Smooth muscle cell (in vitro differentiated cells): ENCODE results near the gene ATG14. TPM values are rescaled to one million over a fixed set of nuclear protein-coding genes. Genes with fewer than 3 reads are reported as not detected.

ENCODE experiments used
- DNase-seq: peaks from one replicate; lab custom pipeline; 2025; ENCODE audit not compliant: unreplicated experiment; lab: John Stamatoyannopoulos, UW
- H2AFZ ChIP-seq: fragments of 200-600 bp; sonication (generic); 2 replicates; pipeline ENCODE4 v1.6.0; 2016; ENCODE audit warnings: antibody characterized with exemption, low read depth, mild to moderate bottlenecking
- H3F3A ChIP-seq: fragments of 200-600 bp; sonication (generic); 2 replicates; pipeline ENCODE4 v1.6.0; 2017; ENCODE audit warnings: antibody characterized with exemption, low read depth
- H3K27ac ChIP-seq: fragments of 200-600 bp; sonication (generic); 2 replicates; pipeline ENCODE4 v1.5.1; 2016; ENCODE audit warnings: low read depth, mild to moderate bottlenecking
- H3K27me3 ChIP-seq: fragments of 200-600 bp; sonication (generic); 2 replicates; pipeline ENCODE4 v1.6.1; 2016; ENCODE audit warnings: low read depth, mild to moderate bottlenecking
- H3K36me3 ChIP-seq: fragments of 200-600 bp; sonication (generic); 2 replicates; pipeline ENCODE4 v1.5.1; 2016; ENCODE audit warnings: low read depth
- H3K4me1 ChIP-seq: fragments of 200-600 bp; sonication (generic); 2 replicates; pipeline ENCODE4 v1.5.1; 2016; ENCODE audit warnings: low read depth
- H3K4me2 ChIP-seq: fragments of 200-600 bp; sonication (generic); 2 replicates; pipeline ENCODE4 v1.6.0; 2016; ENCODE audit warnings: mild to moderate bottlenecking
- H3K4me3 ChIP-seq: fragments of 200-600 bp; sonication (generic); 2 replicates; pipeline ENCODE4 v1.5.1; 2016; ENCODE audit warnings: mild to moderate bottlenecking
- H3K79me2 ChIP-seq: fragments of 200-600 bp; sonication (generic); 2 replicates; pipeline ENCODE4 v1.6.0; 2016; ENCODE audit warnings: low read depth, mild to moderate bottlenecking
- H3K9ac ChIP-seq: fragments of 200-600 bp; sonication (generic); 2 replicates; pipeline ENCODE4 v1.6.0; 2016; ENCODE audit warnings: low read depth
- H3K9me3 ChIP-seq: fragments of 200-600 bp; sonication (generic); replicated peaks from 2 replicates; pipeline ENCODE4 v1.5.1; 2016; ENCODE audit warnings: low read depth
- H4K20me1 ChIP-seq: fragments of 200-600 bp; sonication (generic); 2 replicates; pipeline ENCODE4 v1.6.0; 2016; ENCODE audit warnings: low read depth
- CTCF ChIP-seq: fragments of 200-600 bp; sonication (generic); IDR thresholded peaks from 2 replicates; pipeline ENCODE4 v1.5.1; 2017; ENCODE audit warnings: borderline replicate concordance, mild to moderate bottlenecking, antibody characterized with exemption; ENCODE audit not compliant: insufficient read depth, poor library complexity, severe bottlenecking
- WGBS: methylation state at CpG from one replicate; pipeline ENCODE4 v1.1.7; 2016; ENCODE audit warnings: low lambda C conversion rate; 5-methylcytosine and 5-hydroxymethylcytosine counted together
- polyA plus RNA-seq: library from polyadenylated mRNA; unstranded; fragments of >200 nt; fragmentation: Nextera tagmentation; extraction: Ambion mirVana; gene quantifications from 2 replicates; pipeline ENCODE4 v1.2.1, GENCODE V29; 2016
- total RNA-seq: library from RNA; depleted of rRNA; stranded (reverse); fragments of >200 nt; gene quantifications from 2 replicates; pipeline ENCODE4 v1.2.3, GENCODE V29; 2014

The ATG14 gene
- total and polyA plus RNA-seq, 2 experiments from 2014 or later = 3.2 to 11.6 TPM

DNA sequence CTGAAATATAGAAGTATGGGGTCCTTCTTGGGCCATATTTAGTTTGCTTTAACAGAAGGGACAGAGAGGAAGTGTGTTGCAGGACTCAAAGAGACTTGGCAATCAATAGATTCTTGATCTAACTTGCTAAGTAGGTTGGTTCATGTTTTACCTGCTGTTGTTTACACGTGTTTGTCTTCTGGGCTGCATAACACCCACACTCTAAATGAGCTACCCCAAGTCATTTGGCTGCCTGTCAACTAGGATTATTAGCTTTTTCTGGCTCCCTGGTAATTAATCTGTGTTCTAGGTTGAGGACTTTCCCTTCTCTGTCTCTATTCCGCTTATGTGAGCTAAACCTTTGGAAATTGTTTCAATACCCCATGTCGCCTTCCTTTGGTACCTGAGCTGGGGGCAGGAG is 38.9 kb upstream of the ATG14 start:
- Histone ChIP-seq H3K9me3 (no peaks in the 10 kb centered on the region), H3K4me1 (peaks cover 11% of the 10 kb centered on the region), H3K9ac (no peak overlapping the region), H2AFZ (no peak overlapping the region), H3K4me3 (no peak overlapping the region), H3F3A (peaks cover 30% of the 10 kb centered on the region), H3K79me2 (no peaks in the 10 kb centered on the region), H3K36me3 (no peaks in the 10 kb centered on the region), H4K20me1 (no peaks in the 10 kb centered on the region), H3K27me3 (no peaks in the 10 kb centered on the region), H3K4me2 (no peak overlapping the region), H3K27ac (no peak overlapping the region)
- no peak for TF ChIP-seq CTCF
- WGBS = 84% methylated on average over 3 of the region's 3 CpGs
- no peak for DNase-seq

DNA sequence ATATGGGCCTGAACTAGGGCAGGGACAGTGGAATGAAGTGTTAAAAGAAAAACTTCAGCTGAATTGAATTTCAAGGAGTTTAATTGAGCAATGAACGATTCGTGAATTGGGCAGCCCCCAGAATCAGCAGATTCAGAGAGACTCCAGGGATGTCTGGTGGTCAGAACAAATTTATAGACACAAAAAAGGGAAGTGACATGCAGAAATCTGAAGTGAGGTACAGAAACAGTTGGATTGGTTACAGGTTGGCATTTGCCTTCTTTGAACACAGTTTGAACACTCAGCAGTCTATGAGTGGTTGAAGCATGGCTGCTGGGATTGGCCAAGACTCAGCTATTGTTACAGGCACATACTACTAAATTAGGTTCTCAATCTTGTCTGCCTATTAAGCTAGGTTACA is 38.5 kb upstream of the ATG14 start:
- no peaks in the 10 kb centered on the region for H3K79me2 ChIP-seq
- H3K4me1 ChIP-seq = peaks cover 11% of the 10 kb centered on the region
- H2AFZ ChIP-seq = no peak overlapping the region
- H3K9ac ChIP-seq = no peak overlapping the region
- DNase-seq = no peak
- H3K4me2 ChIP-seq = no peak overlapping the region
- H3F3A ChIP-seq = peaks cover 28% of the 10 kb centered on the region
- H4K20me1 ChIP-seq = no peaks in the 10 kb centered on the region
- no peak for TF ChIP-seq CTCF
- H3K27me3 ChIP-seq = no peaks in the 10 kb centered on the region
- H3K36me3 ChIP-seq = no peaks in the 10 kb centered on the region
- no peak overlapping the region for H3K4me3 ChIP-seq
- H3K27ac ChIP-seq = no peak overlapping the region
- no peaks in the 10 kb centered on the region for H3K9me3 ChIP-seq
- 95% methylated on average over 2 of the region's 2 CpGs for WGBS

GRCh38 chr14:55449116-55449515 is 37.5 kb upstream of the ATG14 start:
- H3K4me1 ChIP-seq = peaks cover 8% of the 10 kb centered on the region
- no peaks in the 10 kb centered on the region for H3K9me3 ChIP-seq
- no peak overlapping the region for H3K4me2 ChIP-seq
- H3K79me2 ChIP-seq = no peaks in the 10 kb centered on the region
- H4K20me1 ChIP-seq = no peaks in the 10 kb centered on the region
- no peaks in the 10 kb centered on the region for H3K27me3 ChIP-seq
- no peaks in the 10 kb centered on the region for H3K36me3 ChIP-seq
- no peak for DNase-seq
- H3F3A ChIP-seq = peaks cover 20% of the 10 kb centered on the region
- no peak overlapping the region for H2AFZ ChIP-seq
- H3K27ac ChIP-seq = peak overlapping the region; percentile 71
- H3K9ac ChIP-seq = no peak overlapping the region
- no peak for TF ChIP-seq CTCF
- no peak overlapping the region for H3K4me3 ChIP-seq
- WGBS = 66% methylated on average over 3 of the region's 3 CpGs

GRCh38 chr14:55448141-55448614 is 36.5 kb upstream of the ATG14 start:
- WGBS = 0% methylated on average over 3 of the region's 3 CpGs

More at GRCh38 chr14:55448141-55448614, 36.5 kb upstream of the ATG14 start:
- Histone ChIP-seq H3K9ac (no peak overlapping the region), H3K36me3 (no peaks in the 10 kb centered on the region), H3K27ac (peak overlapping the region; percentile 71), H3F3A (peaks cover 15% of the 10 kb centered on the region), H2AFZ (no peak overlapping the region), H3K4me2 (peak overlapping the region; percentile 61), H3K4me1 (peaks cover 4% of the 10 kb centered on the region), H3K27me3 (no peaks in the 10 kb centered on the region), H3K9me3 (no peaks in the 10 kb centered on the region), H3K79me2 (no peaks in the 10 kb centered on the region), H4K20me1 (no peaks in the 10 kb centered on the region), H3K4me3 (no peak overlapping the region)
- no peak for TF ChIP-seq CTCF
- DNase-seq = no peak
